Mucosa of rectum (tissue), 2 donors: ENCODE data around the gene OR3A1.
"Not testable (repeated sequence)": the region's sequence is repeated elsewhere in the genome, so short reads cannot be mapped to it uniquely, and the experiment has no call there.

Experiments used
- H3K27ac ChIP-seq, 2 donors: one replicate each; pipeline ENCODE4 v1.7.0; 2013; ENCODE audit warnings: inconsistent platforms in 2 of 2, low read depth in 2 of 2, low read length in 2 of 2
- H3K27me3 ChIP-seq, 2 donors: one replicate each; pipeline ENCODE4 v1.7.0; 2013; ENCODE audit warnings: low read length in 2 of 2; ENCODE audit not compliant: control insufficient read depth in 2 of 2, insufficient read depth in 2 of 2
- H3K36me3 ChIP-seq, 2 donors: one replicate each; pipeline ENCODE4 v1.7.0; 2013; ENCODE audit warnings: low read length in 2 of 2; ENCODE audit not compliant: control insufficient read depth in 2 of 2, insufficient read depth in 2 of 2
- H3K4me1 ChIP-seq, 2 donors: one replicate each; pipeline ENCODE4 v1.7.0; 2013; ENCODE audit warnings: low read length in 2 of 2, mild to moderate bottlenecking in 1 of 2; ENCODE audit not compliant: control insufficient read depth in 2 of 2, insufficient read depth in 2 of 2
- H3K4me3 ChIP-seq, 2 donors: one replicate each; pipeline ENCODE4 v1.7.0; 2013; ENCODE audit warnings: low read length in 2 of 2
- H3K9ac ChIP-seq, 2 donors: one replicate each; pipeline ENCODE4 v1.7.0; 2013; ENCODE audit warnings: low read length in 2 of 2, low read depth in 1 of 2, mild to moderate bottlenecking in 1 of 2
- H3K9me3 ChIP-seq, 2 donors: one replicate each; pipeline ENCODE4 v1.7.0; 2013; ENCODE audit warnings: low read length in 2 of 2; ENCODE audit not compliant: control insufficient read depth in 2 of 2
- donor health status: healthy.
- donor health status: Normal muscosa, but diverticular disease.

Gene OR3A1

DNA sequence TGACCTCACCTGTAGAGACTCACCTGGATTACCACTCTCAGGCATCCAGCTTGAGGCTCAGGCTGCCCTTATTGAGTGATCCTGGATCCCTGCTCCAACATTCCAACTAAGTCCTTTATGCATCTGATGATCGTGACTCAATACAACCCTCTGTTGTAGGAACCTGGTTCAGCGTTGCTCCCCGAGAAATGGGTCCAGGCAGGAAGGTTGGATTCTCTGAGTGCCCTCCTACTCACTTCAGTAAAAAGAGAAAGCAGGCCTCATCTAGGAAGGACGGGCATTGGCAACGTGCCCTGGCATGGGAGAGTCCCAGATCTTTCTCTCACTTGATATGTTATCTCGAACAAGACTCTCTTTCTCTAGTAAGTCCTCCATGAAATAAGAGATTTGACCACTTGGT, at the start of gene OR3A1:
OR3A1 (minus strand) TSS at position 101 of the 400 bp plus-strand sequence. CDS start 5,778 bp downstream, outside the sequence.
- no peak within 1 kb of the TSS for H3K4me3 ChIP-seq
- no peaks in the 10 kb centered on the region for H3K4me1 ChIP-seq
- H3K27ac ChIP-seq: no peak within 1 kb of the TSS
- no peaks in the 10 kb centered on the region for H3K36me3 ChIP-seq
- H3K9ac ChIP-seq: no peak within 1 kb of the TSS
- H3K9me3 ChIP-seq: no peaks in the 10 kb centered on the region
- no peaks in the 10 kb centered on the region for H3K27me3 ChIP-seq

DNA sequence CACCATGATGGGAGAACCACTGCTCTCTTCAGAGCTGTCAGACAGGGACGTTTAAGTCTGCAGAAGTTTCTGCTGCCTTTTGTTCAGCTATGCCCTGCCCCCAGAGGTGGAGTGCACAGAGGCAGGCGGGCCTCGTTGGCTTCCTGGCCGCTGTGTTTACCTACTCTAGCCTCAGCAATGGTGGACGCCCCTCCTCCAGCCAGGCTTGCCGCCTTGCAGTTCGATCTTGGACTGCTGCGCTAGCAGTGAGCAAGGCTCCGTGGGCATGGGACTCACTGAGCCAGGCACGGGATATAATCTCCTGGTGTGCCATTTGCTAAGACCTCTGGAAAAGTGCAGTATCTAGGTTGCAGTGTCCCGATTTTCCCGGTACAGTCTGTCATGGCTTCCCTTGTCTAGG, 44.6 kb upstream of the OR3A1 start:
- H3K9me3 ChIP-seq, H3K4me1 ChIP-seq, H3K36me3 ChIP-seq, H3K27me3 ChIP-seq, H3K27ac ChIP-seq, H3K9ac ChIP-seq, H3K4me3 ChIP-seq: not testable (repeated sequence)

GRCh38 chr17:3335876-3336275, 37.7 kb upstream of the OR3A1 start:
- H3K9me3 ChIP-seq: no peaks in the 10 kb centered on the region

DNA sequence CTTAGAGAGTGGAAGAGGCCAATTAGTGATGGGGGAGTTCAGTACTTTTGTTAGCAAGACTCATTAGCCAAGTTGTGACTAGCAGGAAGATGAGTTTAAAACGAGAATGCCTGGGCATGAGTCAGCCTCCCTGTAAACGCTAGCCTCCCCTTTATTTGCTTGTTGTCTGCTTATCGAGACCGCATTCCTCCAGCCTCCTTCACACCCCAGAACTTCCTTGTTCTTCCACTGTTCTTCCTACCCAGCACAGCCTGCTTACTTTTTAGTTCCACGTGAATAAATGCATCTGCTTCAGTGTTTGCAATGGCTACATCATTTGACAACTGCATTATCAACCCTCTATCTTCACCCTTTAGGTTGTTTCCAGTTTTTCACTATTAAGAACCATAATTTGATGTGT, 20.2 kb upstream of the OR3A1 start:
- Histone ChIP-seq H3K9me3 (no peaks in the 10 kb centered on the region), H3K36me3 (no peaks in the 10 kb centered on the region), H3K4me1 (no peaks in the 10 kb centered on the region), H3K4me3 (no peak overlapping the region), H3K9ac (no peak overlapping the region), H3K27ac (no peak overlapping the region), H3K27me3 (no peaks in the 10 kb centered on the region)

More at GRCh38 chr17:3335876-3336275, 37.7 kb upstream of the OR3A1 start:
- Histone ChIP-seq H3K27me3 (no peaks in the 10 kb centered on the region), H3K9ac (no peak overlapping the region), H3K4me3 (no peak overlapping the region), H3K27ac (no peak overlapping the region), H3K36me3 (no peaks in the 10 kb centered on the region), H3K4me1 (no peaks in the 10 kb centered on the region)

GRCh38 chr17:3316836-3317235, 18.7 kb upstream of the OR3A1 start:
- H3K4me1 ChIP-seq: no peaks in the 10 kb centered on the region
- no peaks in the 10 kb centered on the region for H3K9me3 ChIP-seq
- H3K9ac ChIP-seq: no peak overlapping the region
- H3K4me3 ChIP-seq: no peak overlapping the region
- H3K27me3 ChIP-seq: peaks cover 0 to 2% of the 10 kb centered on the region in 2 donors
- no peaks in the 10 kb centered on the region for H3K36me3 ChIP-seq
- H3K27ac ChIP-seq: no peak overlapping the region

GRCh38 chr17:3308603-3309002, 10.4 kb upstream of the OR3A1 start:
- Histone ChIP-seq H3K36me3 (no peaks in the 10 kb centered on the region), H3K4me3 (no peak overlapping the region), H3K4me1 (no peaks in the 10 kb centered on the region), H3K9me3 (no peaks in the 10 kb centered on the region), H3K27me3 (peaks cover 0 to 2% of the 10 kb centered on the region in 2 donors), H3K9ac (no peak overlapping the region), H3K27ac (no peak overlapping the region)

GRCh38 chr17:3295632-3296031, 2.5 kb downstream of the OR3A1 start:
- H3K27ac ChIP-seq: no peak overlapping the region
- H3K4me3 ChIP-seq: no peak overlapping the region
- H3K27me3 ChIP-seq: no peaks in the 10 kb centered on the region
- no peak overlapping the region for H3K9ac ChIP-seq
- no peaks in the 10 kb centered on the region for H3K36me3 ChIP-seq
- no peaks in the 10 kb centered on the region for H3K4me1 ChIP-seq
- no peaks in the 10 kb centered on the region for H3K9me3 ChIP-seq

GRCh38 chr17:3293548-3293947, 4.6 kb downstream of the OR3A1 start:
- not testable (repeated sequence) for H3K36me3 ChIP-seq, H3K4me1 ChIP-seq

DNA sequence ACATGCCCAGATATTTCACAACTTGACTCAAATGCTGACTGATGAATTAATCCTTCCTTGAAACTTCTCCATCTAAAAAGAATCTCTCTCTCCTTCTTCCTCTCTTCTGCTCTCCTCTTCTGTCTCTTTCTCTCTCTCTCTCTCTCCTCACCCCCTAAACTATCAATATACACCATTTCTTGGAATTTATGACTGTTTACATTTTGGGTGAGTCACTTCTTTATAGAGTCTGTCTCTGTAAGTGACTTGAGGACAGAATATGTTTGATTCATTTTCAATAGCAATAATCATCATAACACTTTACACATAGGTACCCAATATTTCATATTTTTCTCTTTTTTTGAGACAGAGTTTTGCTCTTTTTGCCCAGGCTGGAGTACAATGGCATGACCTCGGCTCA, 15.3 kb downstream of the OR3A1 start:
- H3K4me1 ChIP-seq: no peaks in the 10 kb centered on the region
- no peak overlapping the region for H3K4me3 ChIP-seq
- no peaks in the 10 kb centered on the region for H3K36me3 ChIP-seq
- H3K9me3 ChIP-seq: no peaks in the 10 kb centered on the region
- no peak overlapping the region for H3K27ac ChIP-seq
- no peaks in the 10 kb centered on the region for H3K27me3 ChIP-seq
- H3K9ac ChIP-seq: no peak overlapping the region

More at GRCh38 chr17:3293548-3293947, 4.6 kb downstream of the OR3A1 start:
- H3K9me3 ChIP-seq, H3K4me3 ChIP-seq, H3K27ac ChIP-seq, H3K9ac ChIP-seq, H3K27me3 ChIP-seq: not testable (repeated sequence)

- no peak overlapping the region for H3K4me3 ChIP-seq
- H3K36me3 ChIP-seq: no peaks in the 10 kb centered on the region
- H3K9me3 ChIP-seq: no peaks in the 10 kb centered on the region
- no peaks in the 10 kb centered on the region for H3K4me1 ChIP-seq
- no peak overlapping the region for H3K27ac ChIP-seq
- H3K27me3 ChIP-seq: no peaks in the 10 kb centered on the region
- H3K9ac ChIP-seq: no peak overlapping the region
Observed at GRCh38 chr17:3276126-3276525, 22.0 kb downstream of the OR3A1 start.
